ENCODE measurements around the gene MAGIX. TPM values are rescaled to one million over a fixed set of nuclear protein-coding genes. Genes with fewer than 3 reads are reported as not detected.
A peak's percentile ranks its signal among the peaks of the same experiment; 100 is the strongest.

The MAGIX gene
- 10 to 100 TPM in 4 of 6 donors, 1 to 10 TPM in 2; 7.3 to 16.3 (median 12.9) TPM for total RNA-seq

DNA sequence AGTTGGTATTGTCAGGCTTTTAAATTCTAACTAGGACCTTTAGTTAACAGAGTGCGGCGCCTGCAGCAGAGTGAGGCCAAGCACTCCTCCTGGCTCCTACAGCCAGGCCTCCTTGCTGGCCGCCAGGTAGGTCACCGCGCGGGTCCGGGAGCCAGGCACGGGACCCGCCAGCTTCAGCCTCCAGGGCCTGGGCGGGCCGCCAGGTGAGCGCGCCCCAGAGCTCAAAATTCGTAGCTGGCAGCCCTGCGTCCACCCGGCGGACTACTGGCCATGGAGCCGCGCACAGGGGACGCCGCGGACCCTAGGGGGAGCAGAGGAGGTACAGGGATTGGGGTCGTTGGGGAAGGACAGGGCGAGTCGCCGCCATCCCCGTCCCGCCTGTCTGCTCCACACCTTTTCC lies at the start of gene MAGIX:
Gene MAGIX (plus strand): TSS at position 139 of the 400 bp plus-strand sequence. CDS start 132 bp downstream, at position 271.
- Histone ChIP-seq H3K36me3 (no peaks in the 10 kb centered on the region), H3K4me1 (peaks cover 0 to 20% (median 3%) of the 10 kb centered on the region in 4 donors), H3K4me3 (peak within 1 kb of the TSS in 3 of 4 donors; percentile 38 to 54 (median 50)), H3K27me3 (peaks cover 0 to 5% (median 0%) of the 10 kb centered on the region in 4 donors), H3K27ac (peak within 1 kb of the TSS; percentile 86 to 97 (median 90)), H3K9me3 (no peaks in the 10 kb centered on the region)
- 70 to 80% methylated on average over 6 to 28 of the region's 28 CpGs for WGBS, 2 donors
- peak in 1 of 4 donors; percentile 46 for TF ChIP-seq POLR2A (IDR thresholded peaks at IDR 0.05)
- TF ChIP-seq EP300 (IDR thresholded peaks at IDR 0.05) = no peak
- TF ChIP-seq, protein P1, sequence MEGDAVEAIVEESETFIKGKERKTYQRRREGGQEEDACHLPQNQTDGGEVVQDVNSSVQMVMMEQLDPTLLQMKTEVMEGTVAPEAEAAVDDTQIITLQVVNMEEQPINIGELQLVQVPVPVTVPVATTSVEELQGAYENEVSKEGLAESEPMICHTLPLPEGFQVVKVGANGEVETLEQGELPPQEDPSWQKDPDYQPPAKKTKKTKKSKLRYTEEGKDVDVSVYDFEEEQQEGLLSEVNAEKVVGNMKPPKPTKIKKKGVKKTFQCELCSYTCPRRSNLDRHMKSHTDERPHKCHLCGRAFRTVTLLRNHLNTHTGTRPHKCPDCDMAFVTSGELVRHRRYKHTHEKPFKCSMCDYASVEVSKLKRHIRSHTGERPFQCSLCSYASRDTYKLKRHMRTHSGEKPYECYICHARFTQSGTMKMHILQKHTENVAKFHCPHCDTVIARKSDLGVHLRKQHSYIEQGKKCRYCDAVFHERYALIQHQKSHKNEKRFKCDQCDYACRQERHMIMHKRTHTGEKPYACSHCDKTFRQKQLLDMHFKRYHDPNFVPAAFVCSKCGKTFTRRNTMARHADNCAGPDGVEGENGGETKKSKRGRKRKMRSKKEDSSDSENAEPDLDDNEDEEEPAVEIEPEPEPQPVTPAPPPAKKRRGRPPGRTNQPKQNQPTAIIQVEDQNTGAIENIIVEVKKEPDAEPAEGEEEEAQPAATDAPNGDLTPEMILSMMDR (IDR thresholded peaks at IDR 0.05) = peak in 1 of 6 experiments; percentile 6
- TF ChIP-seq POLR2AphosphoS5 (IDR thresholded peaks at IDR 0.05) = no peak
- DNase-seq (peak in 1 of 2 donors; percentile 89), ATAC-seq (ENCODE audit: low FRiP score in 2 of 2) (no peak)

DNA sequence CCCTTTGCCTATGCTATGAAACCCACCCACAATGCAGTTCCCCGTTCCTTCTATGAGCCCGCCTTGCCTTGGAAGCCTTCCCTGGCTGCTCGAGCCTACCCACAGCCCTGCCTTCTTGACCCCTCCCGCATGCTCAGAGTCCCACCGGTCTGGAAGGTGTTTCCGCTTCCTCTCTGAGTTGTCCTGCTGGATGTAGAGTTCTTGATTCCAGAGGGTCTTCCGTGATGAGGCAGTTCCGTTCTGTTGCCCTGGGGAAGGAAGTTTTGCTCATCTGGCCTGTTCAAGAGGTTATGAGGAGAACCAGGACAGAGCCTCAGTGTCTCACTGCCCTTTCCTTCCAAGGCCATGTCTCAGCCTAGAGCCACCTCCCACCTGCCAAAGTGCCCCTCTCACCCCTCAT lies 46.5 kb upstream of the MAGIX start:
- no peak overlapping the region for H3K27ac ChIP-seq
- WGBS, 2 donors = 77 to 89% methylated on average over 8 of the region's 8 CpGs
- peaks cover 0 to 74% (median 26%) of the 10 kb centered on the region in 4 donors for H3K36me3 ChIP-seq
- H3K4me1 ChIP-seq = no peaks in the 10 kb centered on the region
- H3K27me3 ChIP-seq = no peaks in the 10 kb centered on the region
- H3K9me3 ChIP-seq = no peaks in the 10 kb centered on the region
- no peak for ATAC-seq (ENCODE audit: low FRiP score in 2 of 2)
- no peak for DNase-seq
- no peak overlapping the region for H3K4me3 ChIP-seq
- TF ChIP-seq EP300 (IDR thresholded peaks at IDR 0.05) (no peak), POLR2AphosphoS5 (IDR thresholded peaks at IDR 0.05) (no peak)
- TF ChIP-seq, protein P1 (IDR thresholded peaks at IDR 0.05) = no peak

DNA sequence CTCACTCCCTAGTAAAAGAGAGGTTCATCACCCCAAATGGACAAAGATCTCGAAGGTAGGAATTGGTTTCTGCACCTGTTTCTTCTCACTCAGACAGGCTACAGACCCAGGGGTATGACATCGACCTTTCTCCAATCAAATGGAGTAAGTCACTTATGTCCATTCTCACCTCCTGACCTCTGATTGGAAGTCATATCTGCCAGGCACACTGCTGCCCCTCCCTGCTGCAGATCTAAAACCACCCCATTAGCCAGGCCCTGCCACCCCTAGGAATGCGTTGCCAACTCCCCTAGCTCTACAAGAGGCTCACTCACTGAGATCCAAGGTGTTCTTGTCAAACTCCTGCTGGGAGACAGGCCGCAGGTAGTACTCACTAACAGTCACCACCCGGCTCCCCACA lies 45.8 kb upstream of the MAGIX start:
- no peak for ATAC-seq (ENCODE audit: low FRiP score in 2 of 2)
- H3K27ac ChIP-seq = no peak overlapping the region
- no peaks in the 10 kb centered on the region for H3K27me3 ChIP-seq
- H3K36me3 ChIP-seq = peaks cover 0 to 77% (median 26%) of the 10 kb centered on the region in 4 donors
- TF ChIP-seq POLR2AphosphoS5 (IDR thresholded peaks at IDR 0.05) = no peak
- TF ChIP-seq, protein P1 (IDR thresholded peaks at IDR 0.05) = no peak
- no peak for TF ChIP-seq EP300 (IDR thresholded peaks at IDR 0.05)
- TF ChIP-seq POLR2A (IDR thresholded peaks at IDR 0.05) = no peak
- H3K4me1 ChIP-seq = no peaks in the 10 kb centered on the region
- H3K4me3 ChIP-seq = no peak overlapping the region
- no peak for DNase-seq
- no peaks in the 10 kb centered on the region for H3K9me3 ChIP-seq
- 87 to 93% methylated on average over 5 of the region's 5 CpGs for WGBS, 2 donors

DNA sequence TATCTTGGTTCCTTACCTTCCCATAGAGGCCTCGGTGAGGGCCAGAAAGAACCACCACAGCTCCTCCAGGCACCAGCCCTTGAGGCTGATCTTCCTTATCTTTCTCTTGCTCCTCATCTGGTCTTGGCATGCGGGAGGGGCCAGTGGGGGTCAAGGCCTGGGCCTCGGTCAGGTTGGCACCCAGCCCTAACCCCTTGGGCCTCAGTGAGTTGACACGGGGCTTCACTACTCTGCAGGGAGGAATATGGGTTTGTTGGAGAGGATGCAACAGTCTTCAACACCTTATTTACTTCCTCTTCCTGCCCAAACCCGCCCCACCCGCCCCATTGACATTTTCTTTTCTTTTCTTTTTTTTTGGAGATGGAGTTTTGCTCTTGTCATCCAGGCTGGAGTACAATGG lies 45.0 kb upstream of the MAGIX start:
- no peak for TF ChIP-seq POLR2AphosphoS5 (IDR thresholded peaks at IDR 0.05)
- TF ChIP-seq POLR2A (IDR thresholded peaks at IDR 0.05) = no peak
- TF ChIP-seq, protein P1 (IDR thresholded peaks at IDR 0.05) = no peak
- no peak for TF ChIP-seq EP300 (IDR thresholded peaks at IDR 0.05)
- no peak overlapping the region for H3K27ac ChIP-seq
- H3K36me3 ChIP-seq = peaks cover 0 to 69% (median 25%) of the 10 kb centered on the region in 4 donors
- no peaks in the 10 kb centered on the region for H3K9me3 ChIP-seq
- H3K27me3 ChIP-seq = no peaks in the 10 kb centered on the region
- peaks cover 3 to 5% (median 3%) of the 10 kb centered on the region in 4 donors for H3K4me1 ChIP-seq
- ATAC-seq (ENCODE audit: low FRiP score in 2 of 2) (no peak), DNase-seq (no peak)
- H3K4me3 ChIP-seq = no peak overlapping the region
- 42 to 57% methylated on average over 4 to 6 of the region's 6 CpGs for WGBS, 2 donors

DNA sequence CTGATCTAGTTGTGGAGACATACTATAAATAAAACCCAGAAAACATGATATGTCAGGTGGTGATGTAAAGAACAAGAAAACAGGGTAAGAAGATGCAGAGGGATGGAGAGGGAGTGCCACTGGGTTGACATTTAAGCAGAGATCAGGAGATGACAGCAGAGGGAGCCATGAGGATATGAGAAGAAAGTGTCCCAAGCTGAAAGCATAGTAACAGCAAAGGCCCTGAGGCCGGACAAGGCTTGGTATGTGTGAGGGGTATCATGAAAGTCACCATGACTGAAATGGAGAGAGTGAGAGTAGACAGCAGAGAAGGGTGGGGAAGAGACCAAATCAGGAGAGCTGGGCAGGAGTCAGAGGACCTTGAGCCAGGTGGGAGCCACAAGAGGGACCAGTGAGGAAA lies 42.5 kb upstream of the MAGIX start:
- no peak for DNase-seq
- Histone ChIP-seq H3K9me3 (peaks cover 0 to 6% (median 0%) of the 10 kb centered on the region in 4 donors), H3K4me1 (peaks cover 4 to 9% (median 5%) of the 10 kb centered on the region in 4 donors), H3K27me3 (no peaks in the 10 kb centered on the region), H3K27ac (no peak overlapping the region), H3K4me3 (no peak overlapping the region), H3K36me3 (peaks cover 0 to 48% (median 17%) of the 10 kb centered on the region in 4 donors)
- WGBS, 2 donors = 63 to 70% methylated on average over 1 of the region's 1 CpG
- TF ChIP-seq POLR2A (IDR thresholded peaks at IDR 0.05) = no peak
- TF ChIP-seq POLR2AphosphoS5 (IDR thresholded peaks at IDR 0.05) = no peak
- TF ChIP-seq EP300 (IDR thresholded peaks at IDR 0.05) = no peak
- TF ChIP-seq, protein P1 (IDR thresholded peaks at IDR 0.05) = no peak
- no peak for ATAC-seq (ENCODE audit: low FRiP score in 2 of 2)

Measured in upper lobe of left lung (tissue), 6 donors.